Measurements from ENCODE around the gene ATXN10.

The ATXN10 gene

GRCh38 chr22:45768490-45768889 lies 96.9 kb downstream of the ATXN10 start:
- DNase-seq, result no peak

GRCh38 chr22:45769569-45770210 lies 98.1 kb downstream of the ATXN10 start:
- DNase-seq, result no peak

- no peak for DNase-seq
Observed at GRCh38 chr22:45770506-45770905, 98.9 kb downstream of the ATXN10 start.

GRCh38 chr22:45771057-45771456 lies 99.4 kb downstream of the ATXN10 start:
- DNase-seq, result no peak

- no peak for DNase-seq
Observed at GRCh38 chr22:45771711-45772110, 100.1 kb downstream of the ATXN10 start.

GRCh38 chr22:45772743-45773142 lies 101.1 kb downstream of the ATXN10 start:
- DNase-seq, result no peak

GRCh38 chr22:45774001-45774670 lies 102.5 kb downstream of the ATXN10 start:
- no peak for DNase-seq

- DNase-seq, result no peak
Observed at GRCh38 chr22:45775062-45775461, 103.4 kb downstream of the ATXN10 start.

- no peak for DNase-seq
Observed at GRCh38 chr22:45775569-45776312, 104.1 kb downstream of the ATXN10 start.

- DNase-seq, result no peak
Observed at GRCh38 chr22:45776313-45776585, 104.6 kb downstream of the ATXN10 start.

- no peak for DNase-seq
Observed at GRCh38 chr22:45777046-45777851, 105.6 kb downstream of the ATXN10 start.

- DNase-seq, result no peak
Observed at GRCh38 chr22:45777852-45778375, 106.3 kb downstream of the ATXN10 start.

GRCh38 chr22:45781459-45781858 lies 109.8 kb downstream of the ATXN10 start:
- no peak for DNase-seq

- no peak for DNase-seq
Observed at GRCh38 chr22:45781966-45782365, 110.3 kb downstream of the ATXN10 start.

GRCh38 chr22:45783021-45783420 lies 111.4 kb downstream of the ATXN10 start:
- no peak for DNase-seq

- DNase-seq, result no peak
Observed at GRCh38 chr22:45783690-45784089, 112.1 kb downstream of the ATXN10 start.

GRCh38 chr22:45784357-45785277 lies 113.0 kb downstream of the ATXN10 start:
- DNase-seq, result no peak

- DNase-seq, result no peak
Observed at GRCh38 chr22:45785458-45785857, 113.8 kb downstream of the ATXN10 start.

GRCh38 chr22:45786726-45787125 lies 115.1 kb downstream of the ATXN10 start:
- no peak for DNase-seq

GRCh38 chr22:45787759-45788158 lies 116.1 kb downstream of the ATXN10 start:
- DNase-seq, result no peak

- no peak for DNase-seq
Observed at GRCh38 chr22:45788522-45788921, 116.9 kb downstream of the ATXN10 start.

- no peak for DNase-seq
Observed at GRCh38 chr22:45790401-45790800, 118.8 kb downstream of the ATXN10 start.
